HCT116 (cell line): Measurements from ENCODE around the gene SMIM36. TPM values are rescaled to one million over a fixed set of nuclear protein-coding genes. Genes with fewer than 3 reads are reported as not detected.

ENCODE experiments used
- ATAC-seq: fragments of 200-7000 bp; cut with Tn5 transposase; 2 replicates; pipeline ENCODE4 v1.9.1; 2020; ENCODE audit warnings: mild to moderate bottlenecking, moderate library complexity
- BruUV-seq: library from RNA; stranded (reverse); fragments of 400-500 nt; replicated peaks from 2 replicates; lab custom pipeline; 2021; lab: Mats Ljungman, UMichigan
- CTCF ChIA-PET: fragments of 300-600 bp; sonication (Branson Sonifier 250); formaldehyde crosslinking; loops from one replicate; lab custom pipeline; 2021; ENCODE audit warnings: antibody characterized with exemption; lab: Charles Lee
- POLR2A ChIA-PET: fragments of 300-600, 350-600 bp; sonication (Branson Sonifier 250); formaldehyde crosslinking; loops from one replicate; lab custom pipeline; 2021; ENCODE audit warnings: antibody characterized with exemption; lab: Charles Lee
- RAD21 ChIA-PET, 2 experiments: fragments of 300-600 bp; sonication (Branson Sonifier 250); formaldehyde crosslinking; loops; one replicate each; lab custom pipeline; 2023; ENCODE audit warnings: low total read pairs in 2 of 2; ENCODE audit not compliant: uncharacterized antibody in 2 of 2, unreplicated experiment in 2 of 2, low non-redundant PET in 1 of 2; lab: Charles Lee
- DNase-seq: peaks from one replicate; pipeline ENCODE4 v3.0.0-alpha.2; 2010; ENCODE audit warnings: low read depth, low spot score
- H2AFZ ChIP-seq: fragments of 200-600 bp; shearing (Covaris generic), sonication (generic); 2 replicates; pipeline ENCODE4 v1.6.1; 2017; ENCODE audit warnings: low read depth, mixed run types, mixed read lengths, antibody characterized with exemption, low read length; ENCODE audit not compliant: poor library complexity, severe bottlenecking
- H3K27ac ChIP-seq: 2 replicates; pipeline ENCODE4 v1.5.1; 2012; ENCODE audit warnings: low read depth, low read length
- H3K27me3 ChIP-seq: fragments of 200-600 bp; sonication (generic); 2 replicates; pipeline ENCODE4 v1.6.1; 2016; ENCODE audit warnings: mixed run types, low read length, mixed read lengths; ENCODE audit not compliant: insufficient read depth
- H3K36me3 ChIP-seq, 2 experiments: fragments of 200-500 bp in 1 of 2; fragments of 200-600 bp in 1 of 2; sonication (Bioruptor generic) in 1 of 2; sonication (generic) in 1 of 2; 2 replicates each; pipeline versions ENCODE4 v1.5.1 to v1.6.1; 2014 to 2016; ENCODE audit warnings: low read length in 2 of 2, inconsistent platforms in 1 of 2, mixed read lengths in 1 of 2, mixed run types in 1 of 2; ENCODE audit not compliant: insufficient read depth in 2 of 2, control insufficient read depth in 1 of 2
- H3K4me1 ChIP-seq, 2 experiments: fragments of 200-600 bp in 1 of 2; sonication (generic) in 1 of 2; 2 replicates each; pipeline versions ENCODE4 v1.5.1 to v1.6.1; 2012 to 2017; ENCODE audit warnings: low read length in 2 of 2, inconsistent platforms in 1 of 2, mild to moderate bottlenecking in 1 of 2, mixed read lengths in 1 of 2, mixed run types in 1 of 2, moderate library complexity in 1 of 2; ENCODE audit not compliant: insufficient read depth in 2 of 2, control insufficient read depth in 1 of 2
- H3K4me2 ChIP-seq: fragments of 200-600 bp; sonication (generic); 2 replicates; pipeline ENCODE4 v1.6.1; 2017; ENCODE audit warnings: mixed run types, low read length, mixed read lengths
- H3K4me3 ChIP-seq, 2 experiments: fragments of 200-600 bp in 1 of 2; sonication (generic) in 1 of 2; replicated peaks in 1 of 2; 2 replicates each; pipeline ENCODE4 v1.5.1; 2011 to 2016; ENCODE audit warnings: low read length in 2 of 2, control low read depth in 1 of 2, low read depth in 1 of 2, mild to moderate bottlenecking in 1 of 2, mixed read lengths in 1 of 2, mixed run types in 1 of 2
- H3K79me2 ChIP-seq: fragments of 200-600 bp; sonication (generic); 2 replicates; pipeline ENCODE4 v1.6.1; 2017; ENCODE audit warnings: mild to moderate bottlenecking, mixed run types, low read length, moderate library complexity, mixed read lengths; ENCODE audit not compliant: insufficient read depth
- H3K9ac ChIP-seq: fragments of 200-600 bp; sonication (generic); 2 replicates; pipeline ENCODE4 v1.6.1; 2016; ENCODE audit warnings: low read length, mixed read lengths
- H3K9me2 ChIP-seq: fragments of 200-600 bp; sonication (generic), shearing (Covaris generic); 2 replicates; pipeline ENCODE4 v1.6.1; 2017; ENCODE audit warnings: mixed run types, mild to moderate bottlenecking, moderate library complexity; ENCODE audit not compliant: insufficient read depth
- H3K9me3 ChIP-seq, 2 experiments: fragments of 200-500 bp in 1 of 2; fragments of 200-600 bp in 1 of 2; sonication (Bioruptor generic) in 1 of 2; sonication (generic) in 1 of 2; 2 replicates each; pipeline ENCODE4 v1.6.1; 2014 to 2017; ENCODE audit warnings: low read length in 2 of 2, mixed read lengths in 2 of 2, inconsistent platforms in 1 of 2, low read depth in 1 of 2, mild to moderate bottlenecking in 1 of 2, mixed run types in 1 of 2, moderate library complexity in 1 of 2; ENCODE audit not compliant: control insufficient read depth in 1 of 2, insufficient read depth in 1 of 2
- H4K20me1 ChIP-seq: fragments of 200-600 bp; sonication (generic), shearing (Covaris generic); 2 replicates; pipeline ENCODE4 v1.6.1; 2017; ENCODE audit warnings: mixed run types, mild to moderate bottlenecking, moderate library complexity; ENCODE audit not compliant: insufficient read depth
- CBX3 ChIP-seq: IDR thresholded peaks from 2 replicates; pipeline ENCODE4 v1.6.1; 2012; ENCODE audit warnings: low read depth
- ELF1 ChIP-seq: IDR thresholded peaks from 2 replicates; pipeline ENCODE4 v1.6.1; 2012; ENCODE audit warnings: low read depth, borderline replicate concordance
- EZH2 ChIP-seq: fragments of 200-600 bp; sonication (generic); IDR thresholded peaks from 2 replicates; pipeline ENCODE4 v1.6.1; 2017; ENCODE audit warnings: antibody characterized with exemption, mixed run types
- FOSL1 ChIP-seq: IDR thresholded peaks from 2 replicates; pipeline ENCODE4 v1.6.1; 2012; ENCODE audit warnings: low read depth
- JUND ChIP-seq: IDR thresholded peaks from 2 replicates; pipeline ENCODE4 v1.6.1; 2012
- POLR2A ChIP-seq: IDR thresholded peaks from 2 replicates; pipeline ENCODE4 v1.7.0; 2011; ENCODE audit warnings: borderline replicate concordance; ENCODE audit not compliant: insufficient read depth, insufficient read length; ENCODE audit errors: extremely low read depth
- POLR2AphosphoS5 ChIP-seq: IDR thresholded peaks from 2 replicates; pipeline ENCODE4 v1.6.1; 2011; ENCODE audit warnings: mild to moderate bottlenecking, low read depth, low read length, moderate library complexity
- SIN3A ChIP-seq: IDR thresholded peaks from 2 replicates; pipeline ENCODE4 v1.6.1; 2012; ENCODE audit warnings: low read depth
- SRF ChIP-seq: IDR thresholded peaks from 2 replicates; pipeline ENCODE4 v1.6.1; 2012; ENCODE audit warnings: low read depth
- YY1 ChIP-seq: IDR thresholded peaks from 2 replicates; pipeline ENCODE4 v1.6.1; 2011; ENCODE audit warnings: low read length, low read depth, moderate library complexity, mild to moderate bottlenecking; ENCODE audit not compliant: insufficient replicate concordance; ENCODE audit errors: extremely low read depth
- ZFX ChIP-seq: fragments of 450-650 bp; IDR thresholded peaks from 2 replicates; pipeline ENCODE4 v1.6.1; 2017
- intact Hi-C: fragments of 100-400 bp; cut with micrococcal nuclease; formaldehyde crosslinking; loops from 2 replicates; pipeline ENCODE4 v1.10.0; 2022
- total RNA-seq: library from RNA; stranded (reverse); gene quantifications from one replicate; pipeline ENCODE4 v1.2.1, GENCODE V29; 2021; ENCODE audit not compliant: unreplicated experiment
- TF ChIP-seq, protein P1 (sequence below): IDR thresholded peaks from 2 replicates; pipeline ENCODE4 v1.6.1; 2012
- TF ChIP-seq, protein P2 (sequence below), 3 experiments: fragments of 200-600 bp in 1 of 3; sonication (generic) in 1 of 3; IDR thresholded peaks in 2 of 3; conservative IDR thresholded peaks in 1 of 3; 2 replicates each; pipeline ENCODE4 v1.5.1; 2012 to 2017; ENCODE audit warnings: low read depth in 2 of 3, low read length in 2 of 3, antibody characterized with exemption in 1 of 3, borderline replicate concordance in 1 of 3, control low read depth in 1 of 3, mild to moderate bottlenecking in 1 of 3, mixed read lengths in 1 of 3, mixed run types in 1 of 3, moderate library complexity in 1 of 3; ENCODE audit not compliant: insufficient read depth in 1 of 3
- TF ChIP-seq, protein P3 (sequence below): IDR thresholded peaks from 2 replicates; pipeline ENCODE4 v1.6.1; 2012
- TF ChIP-seq, protein P4 (sequence below): IDR thresholded peaks from 2 replicates; pipeline ENCODE4 v1.6.1; 2012; ENCODE audit warnings: low read depth

Gene SMIM36
- total RNA-seq, 1 experiment from 2014 or later = 0.37 TPM

DNA sequence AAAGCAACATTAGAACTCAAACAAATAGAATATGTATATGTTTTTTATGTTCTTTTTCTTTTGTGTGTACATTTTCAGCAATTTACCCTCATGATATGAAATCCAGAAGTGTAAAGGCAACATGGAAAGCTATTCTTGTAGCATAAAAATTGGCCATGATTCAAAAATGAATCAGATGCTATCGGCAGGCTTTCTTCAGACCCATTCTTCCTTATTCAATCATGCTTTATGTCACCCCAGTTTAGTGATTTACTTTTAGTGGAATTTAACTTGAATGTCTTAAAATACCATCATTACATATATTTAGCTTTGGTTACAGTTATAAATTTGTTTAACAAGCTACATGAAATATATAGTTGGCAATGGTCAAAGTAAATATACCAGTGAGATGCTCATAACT is 21.4 kb upstream of the SMIM36 start:
- CTCF ChIA-PET = interaction anchor here (1.1 to 2.5 kb wide), 2 partner anchors 69 to 109 kb away, joined by 3 to 12 read pairs; no protein-coding TSS in a partner anchor
- no peaks in the 10 kb centered on the region for H3K4me1 ChIP-seq
- no peaks in the 10 kb centered on the region for H3K9me2 ChIP-seq
- intact Hi-C loops = no loop called here
- no peak overlapping the region for H3K4me3 ChIP-seq
- no TSS peak for BruUV-seq
- RAD21 ChIA-PET = no interaction called here
- no peak for TF ChIP-seq SRF
- TF ChIP-seq CBX3 = no peak
- TF ChIP-seq, protein P1, sequence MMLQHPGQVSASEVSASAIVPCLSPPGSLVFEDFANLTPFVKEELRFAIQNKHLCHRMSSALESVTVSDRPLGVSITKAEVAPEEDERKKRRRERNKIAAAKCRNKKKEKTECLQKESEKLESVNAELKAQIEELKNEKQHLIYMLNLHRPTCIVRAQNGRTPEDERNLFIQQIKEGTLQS = no peak
- no peak for TF ChIP-seq ELF1
- no peak overlapping the region for H3K9ac ChIP-seq
- no peak overlapping the region for H3K4me2 ChIP-seq
- DNase-seq (no peak), ATAC-seq (no peak)
- no peak overlapping the region for H2AFZ ChIP-seq
- H3K27me3 ChIP-seq = 0 out of 2 replicates have a peak, but pooled peaks cover 14% of the 10 kb centered on the region
- no peak overlapping the region for H3K27ac ChIP-seq
- H3K36me3 ChIP-seq = no peaks in the 10 kb centered on the region
- no peaks in the 10 kb centered on the region for H3K9me3 ChIP-seq
- no peaks in the 10 kb centered on the region for H3K79me2 ChIP-seq
- POLR2A ChIA-PET = no interaction called here
- no peaks in the 10 kb centered on the region for H4K20me1 ChIP-seq

DNA sequence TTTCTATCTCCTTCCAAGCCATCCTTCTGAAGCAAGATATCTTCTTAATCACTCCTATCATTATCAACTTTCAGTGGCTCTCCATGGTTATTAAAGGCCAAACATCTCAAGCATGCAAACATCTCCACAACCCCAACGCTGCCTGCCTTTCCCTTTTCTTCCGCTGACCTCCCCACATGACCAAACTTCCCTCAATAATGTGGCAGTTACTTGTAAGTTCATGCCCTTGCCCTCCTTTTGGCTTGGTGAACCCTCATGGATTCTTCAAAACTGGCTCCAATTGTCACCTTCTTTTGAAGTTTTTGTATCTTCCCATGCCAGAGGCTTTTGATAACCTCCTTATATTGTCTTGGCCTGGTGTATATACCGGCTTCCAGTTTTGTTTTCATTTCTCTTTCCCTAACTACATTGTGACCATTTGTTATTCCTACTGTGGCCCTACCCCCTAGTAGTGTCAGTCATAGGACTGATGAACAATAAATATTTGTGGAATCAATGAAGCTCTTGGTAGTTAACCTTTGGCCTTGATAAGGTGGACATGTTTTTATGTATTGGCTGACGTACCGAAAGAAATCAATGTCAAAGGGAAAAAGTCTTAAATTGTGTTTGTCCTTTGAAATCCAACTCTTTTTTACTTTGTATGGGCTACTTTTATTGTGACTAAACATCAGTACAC is 19.9 kb upstream of the SMIM36 start:
- Histone ChIP-seq H3K27me3 (0 out of 2 replicates have a peak, but pooled peaks cover 13% of the 10 kb centered on the region), H3K4me3 (no peak overlapping the region), H3K9me2 (no peaks in the 10 kb centered on the region), H3K4me2 (no peak overlapping the region), H3K4me1 (no peaks in the 10 kb centered on the region), H3K36me3 (no peaks in the 10 kb centered on the region), H3K27ac (no peak overlapping the region), H3K79me2 (no peaks in the 10 kb centered on the region), H2AFZ (no peak overlapping the region), H3K9me3 (no peaks in the 10 kb centered on the region), H3K9ac (no peak overlapping the region), H4K20me1 (no peaks in the 10 kb centered on the region)
- CTCF ChIA-PET = interaction anchor here (2.5 kb wide), 1 partner anchor 71 kb away, joined by 12 read pairs; no protein-coding TSS in a partner anchor
- RAD21 ChIA-PET = no interaction called here
- intact Hi-C loops = no loop called here
- no TSS peak for BruUV-seq
- DNase-seq (no peak), ATAC-seq (no peak)
- POLR2A ChIA-PET = no interaction called here
- TF ChIP-seq ZFX (no peak), YY1 (no peak), JUND (no peak), EZH2 (no peak), POLR2AphosphoS5 (no peak), SIN3A (no peak), ELF1 (no peak), CBX3 (no peak), POLR2A (no peak), FOSL1 (no peak), SRF (no peak)
- TF ChIP-seq, protein P2, sequence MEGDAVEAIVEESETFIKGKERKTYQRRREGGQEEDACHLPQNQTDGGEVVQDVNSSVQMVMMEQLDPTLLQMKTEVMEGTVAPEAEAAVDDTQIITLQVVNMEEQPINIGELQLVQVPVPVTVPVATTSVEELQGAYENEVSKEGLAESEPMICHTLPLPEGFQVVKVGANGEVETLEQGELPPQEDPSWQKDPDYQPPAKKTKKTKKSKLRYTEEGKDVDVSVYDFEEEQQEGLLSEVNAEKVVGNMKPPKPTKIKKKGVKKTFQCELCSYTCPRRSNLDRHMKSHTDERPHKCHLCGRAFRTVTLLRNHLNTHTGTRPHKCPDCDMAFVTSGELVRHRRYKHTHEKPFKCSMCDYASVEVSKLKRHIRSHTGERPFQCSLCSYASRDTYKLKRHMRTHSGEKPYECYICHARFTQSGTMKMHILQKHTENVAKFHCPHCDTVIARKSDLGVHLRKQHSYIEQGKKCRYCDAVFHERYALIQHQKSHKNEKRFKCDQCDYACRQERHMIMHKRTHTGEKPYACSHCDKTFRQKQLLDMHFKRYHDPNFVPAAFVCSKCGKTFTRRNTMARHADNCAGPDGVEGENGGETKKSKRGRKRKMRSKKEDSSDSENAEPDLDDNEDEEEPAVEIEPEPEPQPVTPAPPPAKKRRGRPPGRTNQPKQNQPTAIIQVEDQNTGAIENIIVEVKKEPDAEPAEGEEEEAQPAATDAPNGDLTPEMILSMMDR (IDR thresholded peaks at IDR 0.05 in 2 of 3, conservative IDR thresholded peaks at IDR 0.05 in 1 of 3; ENCODE audit: borderline replicate concordance in 1 of 3, insufficient read depth in 1 of 3, low read depth in 2 of 3, low read length in 2 of 3) = no peak
- TF ChIP-seq, protein P3, sequence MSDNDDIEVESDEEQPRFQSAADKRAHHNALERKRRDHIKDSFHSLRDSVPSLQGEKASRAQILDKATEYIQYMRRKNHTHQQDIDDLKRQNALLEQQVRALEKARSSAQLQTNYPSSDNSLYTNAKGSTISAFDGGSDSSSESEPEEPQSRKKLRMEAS = no peak
- TF ChIP-seq, protein P4, sequence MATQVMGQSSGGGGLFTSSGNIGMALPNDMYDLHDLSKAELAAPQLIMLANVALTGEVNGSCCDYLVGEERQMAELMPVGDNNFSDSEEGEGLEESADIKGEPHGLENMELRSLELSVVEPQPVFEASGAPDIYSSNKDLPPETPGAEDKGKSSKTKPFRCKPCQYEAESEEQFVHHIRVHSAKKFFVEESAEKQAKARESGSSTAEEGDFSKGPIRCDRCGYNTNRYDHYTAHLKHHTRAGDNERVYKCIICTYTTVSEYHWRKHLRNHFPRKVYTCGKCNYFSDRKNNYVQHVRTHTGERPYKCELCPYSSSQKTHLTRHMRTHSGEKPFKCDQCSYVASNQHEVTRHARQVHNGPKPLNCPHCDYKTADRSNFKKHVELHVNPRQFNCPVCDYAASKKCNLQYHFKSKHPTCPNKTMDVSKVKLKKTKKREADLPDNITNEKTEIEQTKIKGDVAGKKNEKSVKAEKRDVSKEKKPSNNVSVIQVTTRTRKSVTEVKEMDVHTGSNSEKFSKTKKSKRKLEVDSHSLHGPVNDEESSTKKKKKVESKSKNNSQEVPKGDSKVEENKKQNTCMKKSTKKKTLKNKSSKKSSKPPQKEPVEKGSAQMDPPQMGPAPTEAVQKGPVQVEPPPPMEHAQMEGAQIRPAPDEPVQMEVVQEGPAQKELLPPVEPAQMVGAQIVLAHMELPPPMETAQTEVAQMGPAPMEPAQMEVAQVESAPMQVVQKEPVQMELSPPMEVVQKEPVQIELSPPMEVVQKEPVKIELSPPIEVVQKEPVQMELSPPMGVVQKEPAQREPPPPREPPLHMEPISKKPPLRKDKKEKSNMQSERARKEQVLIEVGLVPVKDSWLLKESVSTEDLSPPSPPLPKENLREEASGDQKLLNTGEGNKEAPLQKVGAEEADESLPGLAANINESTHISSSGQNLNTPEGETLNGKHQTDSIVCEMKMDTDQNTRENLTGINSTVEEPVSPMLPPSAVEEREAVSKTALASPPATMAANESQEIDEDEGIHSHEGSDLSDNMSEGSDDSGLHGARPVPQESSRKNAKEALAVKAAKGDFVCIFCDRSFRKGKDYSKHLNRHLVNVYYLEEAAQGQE = no peak
